A549 treated with Hydrocortisone at 1 μM for 4 hours (cell line): ENCODE measurements around the gene CERS1. TPM values are rescaled to one million over a fixed set of nuclear protein-coding genes. Genes with fewer than 3 reads are reported as not detected.

Experiments
- total RNA-seq: library from RNA; stranded (reverse); fragments of 200-300 nt; extraction: Qiagen RNA extraction; gene quantifications from 5 replicates; pipeline ENCODE4 v1.2.3, GENCODE V29; 2022

The CERS1 gene
- total RNA-seq = 3.4 to 5.6 TPM (median 5.0 TPM) in 5 replicates

GRCh38 chr19:18895824-18896341, at the start of gene CERS1:
Gene CERS1, minus strand, starts transcription at chr19:18896158. Its CDS starts 86 bp downstream, at chr19:18896072.

DNA sequence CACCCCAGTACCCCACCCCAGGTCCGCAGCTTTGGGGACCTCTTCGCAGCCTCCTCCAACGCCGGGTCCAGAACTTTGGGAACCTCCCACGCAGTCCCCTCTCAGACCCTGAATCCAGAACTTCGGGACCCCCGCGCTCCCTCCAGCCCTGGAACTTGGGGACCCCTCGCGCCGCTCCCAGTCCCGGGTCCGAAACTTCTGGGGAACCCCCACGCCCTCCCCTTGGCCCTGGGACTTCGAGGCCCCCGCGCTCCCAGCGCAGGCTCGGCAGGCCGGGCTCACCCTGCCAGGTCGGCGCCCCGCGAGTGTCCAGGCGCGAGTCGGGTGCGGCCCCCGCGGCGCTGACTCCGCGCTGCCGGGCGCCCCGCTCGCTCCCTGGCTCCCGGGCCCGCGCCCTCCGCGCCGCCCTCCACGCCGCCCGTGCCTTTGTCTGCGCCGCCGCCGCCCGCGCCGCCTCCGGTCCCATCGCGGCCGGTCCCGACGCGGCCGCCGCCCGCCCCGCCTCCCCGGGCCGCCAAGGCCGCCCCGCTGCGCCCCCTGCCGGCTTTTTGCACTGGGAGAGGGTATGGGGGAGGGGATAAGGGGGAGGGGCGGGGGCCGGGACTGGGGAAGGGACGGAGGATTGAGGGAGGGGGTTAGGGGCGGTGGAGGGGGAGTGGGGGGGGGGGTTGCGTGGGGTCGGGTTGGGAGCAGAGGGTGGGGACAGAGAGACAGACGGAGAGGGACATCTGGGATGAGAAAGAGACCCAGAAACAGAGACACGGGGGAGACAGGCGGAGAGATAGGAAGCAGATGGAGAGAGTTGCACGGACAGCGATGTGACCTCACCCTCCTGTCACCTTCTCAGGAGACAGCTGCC, 45.0 kb upstream of the CERS1 start, which contains the start of gene HOMER3:
Gene HOMER3, minus strand, starts transcription at position 449 of the 859 bp plus-strand sequence. CDS start 2,235 bp downstream, outside the sequence.

GRCh38 chr19:18919086-18919899, 23.3 kb upstream of the CERS1 start, which contains the start of the genes COPE and DDX49:
Gene COPE, minus strand, starts transcription at chr19:18919387. Its CDS starts 39 bp downstream, at chr19:18919348.
Gene DDX49, plus strand, starts transcription at chr19:18919715. Its CDS starts 27 bp downstream, at chr19:18919742.

DNA sequence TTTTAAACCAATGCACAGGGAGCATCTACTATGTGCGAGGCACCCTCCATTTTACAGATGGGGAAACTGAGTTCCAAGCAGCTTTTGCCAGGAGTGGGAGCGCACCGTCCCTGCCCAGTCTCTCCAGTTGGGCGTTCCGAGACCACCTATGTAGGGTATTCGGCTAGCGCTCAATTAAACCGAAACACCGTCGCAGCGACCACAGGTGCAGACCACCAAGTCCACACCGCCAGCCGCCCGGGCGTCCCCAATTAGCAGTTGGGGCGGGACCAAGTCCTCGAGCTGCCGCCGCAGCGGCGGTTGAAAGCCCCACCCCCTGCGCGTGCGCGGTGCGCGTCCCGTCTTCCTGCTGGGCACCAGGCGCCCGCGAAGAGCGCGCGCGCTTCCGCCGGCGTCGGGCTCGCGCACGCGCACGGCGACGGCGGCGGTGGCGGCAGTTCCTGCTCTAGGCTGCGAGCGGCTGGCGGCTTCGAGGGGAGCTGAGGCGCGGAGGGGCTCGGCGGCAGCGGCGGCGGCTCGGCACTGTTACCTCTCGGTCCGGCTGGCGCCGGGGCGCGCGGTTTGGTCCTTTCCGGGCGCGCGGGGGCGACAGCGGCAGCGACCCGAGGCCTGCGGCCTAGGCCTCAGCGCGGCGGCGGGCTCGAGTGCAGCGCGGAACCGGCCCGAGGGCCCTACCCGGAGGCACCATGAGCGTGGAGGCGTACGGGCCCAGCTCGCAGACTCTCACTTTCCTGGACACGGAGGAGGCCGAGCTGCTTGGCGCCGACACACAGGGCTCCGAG, 64.2 kb downstream of the CERS1 start, which contains the start of gene UPF1:
Gene UPF1, plus strand, starts transcription at position 436 of the 782 bp plus-strand sequence. Its CDS starts 251 bp downstream, at position 687.

Other genes starting within 250 kb of the CERS1 start
- gene CRTC1, start 212.5 kb downstream of the CERS1 start, total RNA-seq = 3.2 to 4.6 TPM (median 3.7 TPM) in 5 replicates
- 0.09 to 0.27 TPM (median 0.21 TPM) in 5 replicates for gene COMP, start 104.9 kb downstream of the CERS1 start, total RNA-seq
- gene UPF1, start 64.2 kb downstream of the CERS1 start, total RNA-seq = 38.3 to 42.6 TPM (median 41.3 TPM) in 5 replicates
- 117 to 166 TPM (median 159 TPM) in 5 replicates for gene COPE, start 23.2 kb upstream of the CERS1 start, total RNA-seq
- 29.4 to 46.0 TPM (median 43.4 TPM) in 5 replicates for gene DDX49, start 23.6 kb upstream of the CERS1 start, total RNA-seq
- 26.1 to 30.2 TPM (median 28.9 TPM) in 5 replicates for gene HOMER3, start 45.1 kb upstream of the CERS1 start, total RNA-seq
- gene SUGP2, start 137.4 kb upstream of the CERS1 start, total RNA-seq = 24.3 to 32.2 TPM (median 29.2 TPM) in 5 replicates
- gene ARMC6, start 137.4 kb upstream of the CERS1 start, total RNA-seq = 25.5 to 29.5 TPM (median 28.3 TPM) in 5 replicates
- gene SLC25A42, start 167.8 kb upstream of the CERS1 start, total RNA-seq = 0.30 to 1.0 TPM (median 0.69 TPM) in 5 replicates
- gene TMEM161A, start 242.3 kb upstream of the CERS1 start, total RNA-seq = 20.7 to 24.5 TPM (median 24.3 TPM) in 5 replicates